ENCODE data around the gene SRCIN1.
"Not testable (repeated sequence)": the region's sequence is repeated elsewhere in the genome, so short reads cannot be mapped to it uniquely, and the experiment has no call there.

The SRCIN1 gene, protein sequence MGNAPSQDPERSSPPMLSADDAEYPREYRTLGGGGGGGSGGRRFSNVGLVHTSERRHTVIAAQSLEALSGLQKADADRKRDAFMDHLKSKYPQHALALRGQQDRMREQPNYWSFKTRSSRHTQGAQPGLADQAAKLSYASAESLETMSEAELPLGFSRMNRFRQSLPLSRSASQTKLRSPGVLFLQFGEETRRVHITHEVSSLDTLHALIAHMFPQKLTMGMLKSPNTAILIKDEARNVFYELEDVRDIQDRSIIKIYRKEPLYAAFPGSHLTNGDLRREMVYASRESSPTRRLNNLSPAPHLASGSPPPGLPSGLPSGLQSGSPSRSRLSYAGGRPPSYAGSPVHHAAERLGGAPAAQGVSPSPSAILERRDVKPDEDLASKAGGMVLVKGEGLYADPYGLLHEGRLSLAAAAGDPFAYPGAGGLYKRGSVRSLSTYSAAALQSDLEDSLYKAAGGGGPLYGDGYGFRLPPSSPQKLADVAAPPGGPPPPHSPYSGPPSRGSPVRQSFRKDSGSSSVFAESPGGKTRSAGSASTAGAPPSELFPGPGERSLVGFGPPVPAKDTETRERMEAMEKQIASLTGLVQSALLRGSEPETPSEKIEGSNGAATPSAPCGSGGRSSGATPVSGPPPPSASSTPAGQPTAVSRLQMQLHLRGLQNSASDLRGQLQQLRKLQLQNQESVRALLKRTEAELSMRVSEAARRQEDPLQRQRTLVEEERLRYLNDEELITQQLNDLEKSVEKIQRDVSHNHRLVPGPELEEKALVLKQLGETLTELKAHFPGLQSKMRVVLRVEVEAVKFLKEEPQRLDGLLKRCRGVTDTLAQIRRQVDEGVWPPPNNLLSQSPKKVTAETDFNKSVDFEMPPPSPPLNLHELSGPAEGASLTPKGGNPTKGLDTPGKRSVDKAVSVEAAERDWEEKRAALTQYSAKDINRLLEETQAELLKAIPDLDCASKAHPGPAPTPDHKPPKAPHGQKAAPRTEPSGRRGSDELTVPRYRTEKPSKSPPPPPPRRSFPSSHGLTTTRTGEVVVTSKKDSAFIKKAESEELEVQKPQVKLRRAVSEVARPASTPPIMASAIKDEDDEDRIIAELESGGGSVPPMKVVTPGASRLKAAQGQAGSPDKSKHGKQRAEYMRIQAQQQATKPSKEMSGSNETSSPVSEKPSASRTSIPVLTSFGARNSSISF

DNA sequence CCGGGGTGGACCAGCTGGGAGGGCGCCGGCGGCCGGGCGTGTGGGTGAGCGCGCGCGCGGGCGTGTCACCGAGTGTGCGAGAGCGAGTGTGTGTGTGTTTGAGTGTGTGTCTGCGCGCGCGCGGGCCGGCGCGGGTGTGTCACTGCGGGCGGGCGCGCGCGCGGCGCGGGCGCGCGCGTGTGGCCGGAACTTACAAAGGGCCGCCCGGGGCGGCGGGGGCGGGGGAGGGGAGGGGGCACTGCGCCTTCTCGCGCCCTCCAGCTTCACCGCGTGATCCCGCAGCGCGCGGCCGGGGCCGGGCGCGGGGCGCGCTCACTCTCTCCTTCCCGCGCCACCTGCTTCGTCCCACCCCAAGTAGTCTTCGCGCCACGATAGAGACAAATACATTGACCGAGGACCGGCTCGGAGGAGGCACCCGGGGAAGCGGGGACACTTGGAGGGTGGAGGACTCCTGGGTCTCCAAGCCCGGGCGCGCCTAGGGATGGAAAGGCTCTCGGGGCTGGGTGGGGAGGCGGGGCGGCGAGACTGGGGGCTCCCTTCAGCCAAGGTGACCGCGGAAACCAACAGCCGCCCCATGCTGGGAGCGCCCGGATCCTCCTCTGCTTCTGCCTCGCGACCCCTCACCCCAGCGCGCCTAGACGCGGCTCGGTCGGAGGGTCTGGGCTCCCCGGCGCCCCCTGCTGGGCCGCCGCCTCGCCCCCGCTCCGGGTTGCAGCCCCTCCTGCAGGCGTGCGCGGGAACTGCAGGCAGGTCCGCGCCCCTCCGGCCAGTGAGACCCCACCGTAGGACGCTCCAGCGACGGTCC is at the start of gene SRCIN1:
Gene SRCIN1, minus strand, starts transcription at position 112 of the 805 bp plus-strand sequence. CDS start 247 bp downstream, outside the sequence.
- DNase-seq: peak; percentile 50

DNA sequence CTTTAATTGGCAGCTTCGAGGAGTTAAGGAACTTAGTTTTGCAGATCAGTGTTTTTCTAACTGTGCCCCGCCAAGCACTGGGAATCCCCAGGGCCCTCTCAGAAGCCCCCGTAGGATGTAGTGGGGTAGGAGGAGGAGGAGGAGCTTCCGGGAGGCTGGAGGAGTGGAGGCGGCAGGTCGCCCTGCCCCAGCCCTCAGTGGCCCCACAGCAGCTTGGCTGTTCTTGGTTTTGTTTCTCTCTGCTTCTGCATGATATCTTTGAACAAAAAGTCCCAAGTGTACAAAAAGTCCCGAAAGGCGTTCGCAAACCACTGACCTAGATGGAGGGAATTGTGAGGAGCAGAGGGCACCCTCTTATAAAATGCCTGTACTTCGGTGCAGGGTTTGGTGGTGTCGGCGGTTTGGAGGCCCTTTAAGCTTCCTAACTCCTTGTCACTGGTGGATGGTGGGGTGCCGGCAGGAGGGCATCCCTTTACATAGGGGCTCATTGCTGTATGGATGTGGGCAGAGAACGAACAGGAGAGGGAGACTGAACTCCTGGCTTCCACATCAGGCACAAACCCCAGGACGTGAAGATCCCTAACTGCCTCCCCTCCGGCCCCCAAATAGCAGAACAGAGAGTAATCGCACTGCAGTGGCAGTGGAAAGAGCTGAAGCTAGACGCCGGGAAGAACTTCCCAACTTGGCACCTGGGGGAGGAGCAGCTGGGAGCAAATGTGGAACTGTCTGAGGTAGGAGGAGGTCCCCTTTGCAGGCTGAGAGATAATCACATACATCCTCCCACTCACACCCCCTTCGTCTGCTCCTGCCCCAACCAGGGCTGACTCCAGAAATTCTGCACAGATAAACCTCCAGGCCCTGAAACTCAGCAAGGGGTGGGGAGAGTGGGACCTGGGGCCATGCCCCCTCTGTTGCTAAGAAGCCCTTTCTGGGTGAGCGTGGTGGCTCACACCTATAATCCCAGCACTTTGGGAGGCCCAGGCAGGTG is 49.0 kb upstream of the SRCIN1 start:
- DNase-seq: no peak

DNA sequence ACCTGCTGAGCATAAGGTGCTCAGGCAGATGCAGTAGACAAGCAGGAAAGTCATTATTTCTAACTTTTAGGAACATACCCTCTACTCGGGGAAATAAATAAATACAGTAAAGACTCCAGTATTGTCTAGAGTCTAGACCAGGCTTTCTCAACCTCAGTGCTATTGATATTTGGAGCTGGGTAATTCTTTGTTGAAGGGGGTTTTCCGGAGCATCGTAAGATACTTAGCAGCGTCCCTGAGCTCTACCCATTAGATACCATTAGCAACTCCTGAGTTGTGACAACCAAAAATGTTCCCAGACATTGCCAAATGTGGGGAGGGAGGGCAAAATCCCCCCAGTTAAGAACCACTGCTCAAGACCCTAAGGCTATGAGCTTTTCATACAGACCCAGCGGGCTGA is 47.9 kb upstream of the SRCIN1 start:
- DNase-seq: no peak

DNA sequence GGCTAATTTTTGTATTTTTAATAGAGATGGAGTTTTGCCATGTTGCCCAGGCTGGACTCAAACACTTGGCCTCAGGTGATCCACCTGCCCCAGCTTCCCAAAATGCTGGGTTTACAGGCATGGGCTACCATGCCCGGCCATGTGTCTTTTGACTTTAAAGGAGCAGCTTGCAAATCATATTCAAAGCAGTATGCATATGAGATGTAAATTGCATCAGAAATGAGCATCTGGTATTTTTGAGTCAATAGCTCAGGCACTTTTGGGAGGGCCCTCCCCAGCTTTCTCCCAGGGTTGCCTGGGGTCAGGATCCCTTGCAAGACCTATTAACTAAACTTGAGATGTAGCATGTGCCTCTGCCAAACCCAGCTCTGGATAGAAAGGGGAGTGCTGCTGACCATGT is 47.5 kb upstream of the SRCIN1 start:
- DNase-seq: no peak

DNA sequence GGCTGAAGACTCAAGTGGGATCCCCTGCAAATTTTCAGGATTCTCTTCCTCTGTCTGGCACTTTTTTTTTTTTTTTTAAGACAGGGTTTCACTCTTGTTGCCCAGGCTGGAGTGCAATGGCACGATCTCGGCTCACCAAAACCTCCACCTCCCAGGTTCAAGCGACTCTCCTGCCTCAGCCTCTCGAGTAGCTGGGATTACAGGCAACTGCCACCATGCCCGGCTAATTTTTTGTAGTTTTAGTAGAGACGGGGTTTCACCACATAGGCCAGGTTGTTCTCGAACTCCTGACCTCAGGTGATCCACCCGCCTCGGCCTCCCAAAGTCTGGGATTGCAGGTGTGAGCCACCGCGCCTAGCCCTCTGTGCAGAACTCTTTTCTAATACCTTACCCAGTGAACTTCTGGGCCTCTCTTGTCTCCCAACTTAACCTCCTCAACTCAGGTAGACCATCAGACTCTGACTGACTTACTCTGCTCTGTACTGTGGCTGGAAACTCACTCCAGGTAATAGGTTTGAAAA is 45.0 kb upstream of the SRCIN1 start:
- not testable (repeated sequence) for DNase-seq

DNA sequence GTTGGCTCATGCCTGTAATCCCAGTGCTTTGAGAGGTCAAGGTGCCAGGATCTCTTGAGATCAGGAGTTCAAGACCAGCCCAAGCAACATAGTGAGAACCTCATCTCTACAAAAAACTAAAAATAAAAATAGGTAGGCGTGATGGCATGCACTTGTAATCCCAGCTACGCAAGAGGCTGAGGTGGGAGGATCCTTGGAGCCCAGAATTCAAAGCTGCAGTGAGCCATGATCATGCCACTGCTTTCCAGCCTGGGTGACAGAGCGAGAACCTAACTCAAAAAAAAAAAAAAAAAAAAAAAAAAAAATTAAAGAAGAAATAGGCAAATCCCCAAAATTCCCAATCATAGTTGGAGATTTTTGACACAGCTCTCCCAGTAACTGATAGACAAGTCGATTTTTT is 32.2 kb upstream of the SRCIN1 start:
- DNase-seq: no peak

DNA sequence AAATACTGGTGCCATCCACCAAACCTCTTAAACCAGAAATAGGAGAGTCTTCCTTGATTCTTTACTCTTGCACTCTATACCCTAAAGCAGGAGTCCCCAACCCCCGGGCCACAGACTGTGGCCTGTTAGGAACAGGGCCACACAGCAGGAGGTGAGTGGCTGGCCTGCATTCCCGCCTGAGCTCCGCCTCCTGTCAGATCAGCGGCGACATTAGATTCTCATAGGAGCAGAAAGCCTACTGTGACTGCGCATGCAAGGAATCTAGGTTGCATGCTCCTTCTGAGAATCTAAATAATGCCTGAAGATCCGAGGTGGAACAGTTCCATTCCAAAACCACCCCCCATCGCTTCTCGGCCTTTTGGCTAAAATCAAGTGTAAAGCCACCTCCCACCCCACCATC is 30.3 kb upstream of the SRCIN1 start:
- DNase-seq: no peak

DNA sequence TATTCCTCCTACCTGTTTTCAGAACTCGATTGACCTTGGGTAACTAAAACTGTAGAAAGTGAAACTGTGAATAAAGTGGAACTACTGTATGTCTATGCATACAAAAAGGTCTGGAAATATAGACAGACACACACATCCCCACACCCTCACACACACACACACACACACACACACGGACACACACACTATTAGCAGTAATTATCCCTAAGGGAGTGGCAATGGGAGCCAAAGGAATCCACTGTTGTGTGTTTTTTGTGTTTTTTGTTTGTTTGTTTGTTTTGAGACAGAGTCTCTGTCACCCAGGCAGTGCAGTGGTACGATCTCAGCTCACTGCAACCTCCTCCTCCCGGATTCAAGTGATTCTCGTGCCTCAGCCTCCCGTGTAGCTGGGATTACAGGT is 26.6 kb upstream of the SRCIN1 start:
- no peak for DNase-seq

DNA sequence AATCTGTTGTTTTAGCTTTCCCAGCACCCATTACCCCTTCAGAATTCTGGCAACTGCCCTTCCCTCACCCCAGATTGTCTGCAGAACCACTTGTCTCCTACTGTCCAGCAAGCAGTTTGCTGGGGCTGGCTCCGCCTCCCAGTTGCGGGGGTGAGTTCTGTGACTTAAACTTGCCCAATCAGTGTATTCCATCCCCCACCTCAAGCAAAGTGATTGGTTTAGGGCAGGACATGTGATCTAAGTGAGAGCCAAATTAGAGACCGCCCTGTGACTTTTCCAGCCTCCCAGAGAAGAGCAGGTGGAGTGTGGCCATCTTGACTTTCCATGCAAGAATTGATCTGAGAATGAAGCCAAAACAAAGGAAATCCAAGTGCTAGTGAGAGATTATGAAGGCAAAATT is 22.7 kb upstream of the SRCIN1 start:
- peak; percentile 1 for DNase-seq

DNA sequence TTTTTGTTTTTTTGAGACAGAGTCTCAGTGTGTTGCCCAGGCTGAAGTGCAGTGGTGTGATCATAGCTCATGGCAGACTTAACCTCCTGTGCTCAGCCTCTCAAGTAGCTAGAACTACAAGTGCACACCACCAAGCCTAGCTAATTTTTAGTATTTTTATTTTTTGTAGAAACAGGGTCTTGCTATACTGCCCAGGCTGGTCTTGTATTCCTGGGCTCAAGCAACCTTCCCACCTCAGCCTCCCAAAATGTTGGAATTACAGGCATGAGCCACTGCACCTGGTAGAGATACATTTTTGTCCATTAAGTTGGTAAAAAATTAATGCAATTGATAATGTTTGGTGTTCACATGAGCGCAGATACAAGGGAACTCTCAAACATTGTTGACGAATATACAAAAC is 22.2 kb upstream of the SRCIN1 start:
- DNase-seq: no peak

DNA sequence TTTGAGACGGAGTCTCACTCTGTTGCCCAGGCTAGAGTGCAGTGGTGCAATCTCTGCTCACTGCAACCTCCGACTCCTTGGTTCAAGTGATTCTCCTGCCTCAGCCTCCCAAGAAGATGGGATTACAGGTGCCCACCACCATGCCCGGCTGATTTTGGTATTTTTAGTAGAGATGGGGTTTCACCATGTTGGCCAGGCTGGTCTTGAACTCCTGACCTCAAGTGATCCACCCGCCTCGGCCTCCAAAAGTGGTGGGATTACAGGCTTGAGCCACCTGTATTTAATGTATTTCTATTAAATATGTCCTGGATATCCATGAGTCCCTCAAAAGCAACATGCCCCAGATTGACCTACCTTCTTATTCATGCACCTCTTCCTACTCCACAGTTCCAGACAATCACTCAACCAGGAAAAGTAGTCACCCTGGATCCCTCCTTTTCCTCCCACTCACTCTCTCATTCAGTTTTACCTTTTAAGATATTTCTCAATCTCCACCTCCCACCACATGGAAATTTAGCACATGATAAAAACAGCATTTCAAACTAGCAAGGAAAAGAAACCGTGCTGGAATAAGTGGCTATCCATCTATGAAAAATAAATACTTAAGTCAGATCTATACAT is 21.0 kb upstream of the SRCIN1 start:
- not testable (repeated sequence) for DNase-seq

DNA sequence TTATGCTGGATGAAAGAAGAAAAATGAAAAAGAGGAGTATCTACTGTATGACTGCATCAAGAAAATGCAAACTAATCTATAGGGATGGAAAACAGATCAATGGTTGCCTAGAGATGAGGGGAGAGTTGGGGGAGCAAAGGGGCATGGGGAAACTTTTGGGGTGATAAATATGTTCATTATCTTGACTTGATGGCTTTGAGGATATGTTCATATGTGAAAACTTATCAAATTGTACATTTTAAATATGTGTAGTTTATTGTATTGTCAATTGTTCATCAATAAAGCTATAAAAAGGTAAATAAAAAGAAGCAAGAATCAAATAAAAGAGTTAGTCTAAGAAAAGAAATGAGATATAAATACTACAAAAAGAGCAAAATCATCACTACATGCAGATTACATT is 19.7 kb upstream of the SRCIN1 start:
- DNase-seq: no peak

DNA sequence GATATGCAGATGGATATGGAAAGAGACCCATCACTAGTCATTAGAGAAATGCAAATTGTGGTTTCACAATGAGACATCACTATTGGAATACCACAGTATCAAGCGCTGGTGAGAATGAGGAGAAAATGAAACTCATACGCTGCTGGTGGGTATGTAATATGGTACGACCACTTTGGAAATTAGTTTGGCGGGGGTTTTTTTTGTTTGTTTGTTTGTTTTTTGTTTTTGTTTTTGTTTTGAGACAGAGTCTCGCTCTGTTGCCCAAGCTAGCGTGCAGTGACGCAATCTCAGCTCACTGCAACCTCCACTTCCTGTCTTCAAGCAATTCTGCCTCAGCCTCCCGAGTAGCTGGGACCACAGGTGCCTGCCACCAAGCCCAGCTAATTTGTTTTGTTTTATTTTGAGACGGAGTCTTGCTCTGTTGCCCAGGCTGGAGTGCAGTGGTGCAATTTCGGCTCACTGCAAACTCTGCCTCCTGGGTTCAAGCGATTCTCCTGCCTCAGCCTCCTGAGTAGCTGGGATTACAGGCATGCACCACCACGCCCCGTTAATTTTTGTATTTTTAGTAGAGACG is 19.1 kb upstream of the SRCIN1 start:
- DNase-seq: not testable (repeated sequence)

DNA sequence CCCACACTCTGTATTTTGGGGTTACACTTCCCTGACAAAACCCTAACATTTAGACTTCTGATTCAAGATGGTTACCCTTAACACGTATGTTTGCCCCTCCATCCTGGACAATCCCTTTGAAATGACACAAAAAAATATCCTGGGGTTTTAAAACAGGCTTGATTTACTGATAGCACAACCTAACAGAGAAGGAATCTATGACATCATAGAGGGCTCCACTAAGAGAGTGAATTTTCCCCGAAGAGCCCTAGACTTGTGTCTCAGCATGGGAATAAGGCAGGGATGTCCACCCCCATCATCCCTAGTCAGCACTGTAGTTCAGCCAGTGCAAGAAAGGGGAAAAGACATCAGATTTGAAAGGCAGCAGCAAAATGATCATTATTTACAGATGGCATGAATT is 15.8 kb upstream of the SRCIN1 start:
- DNase-seq: no peak

DNA sequence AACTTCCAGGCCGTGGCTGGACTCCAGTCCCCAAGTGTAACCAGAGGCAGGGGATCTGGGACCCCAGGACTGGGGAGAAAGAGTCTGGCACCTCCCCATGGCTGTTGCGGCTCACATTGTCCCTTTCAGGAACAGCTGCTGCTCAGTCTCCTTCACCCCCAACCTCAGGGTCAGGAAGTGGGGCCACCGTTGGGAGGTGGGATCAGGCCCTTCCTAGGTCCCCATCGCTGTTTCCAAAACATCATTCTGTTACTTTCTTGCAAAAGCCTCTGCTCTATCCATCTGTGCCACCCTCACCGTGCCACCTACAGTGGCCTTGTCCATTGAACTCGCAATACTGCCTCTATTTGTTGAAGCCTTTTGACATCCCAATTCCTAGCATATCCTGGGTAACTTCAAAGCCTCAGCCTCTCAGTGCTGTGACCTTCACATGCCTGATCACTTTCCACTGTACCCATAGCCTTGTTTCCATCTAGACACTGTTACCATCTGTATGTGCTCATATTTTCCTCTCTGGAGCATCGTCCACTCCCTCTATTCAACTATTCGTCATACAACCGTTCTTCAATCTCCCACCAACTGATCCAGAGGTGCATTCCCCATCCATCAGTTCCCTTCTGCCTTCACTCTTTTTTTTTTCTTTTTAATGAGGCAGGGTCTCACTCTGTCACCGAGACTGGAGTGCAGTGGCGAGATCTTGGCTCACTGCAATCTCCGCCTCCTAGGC is 15.0 kb upstream of the SRCIN1 start:
- no peak for DNase-seq

DNA sequence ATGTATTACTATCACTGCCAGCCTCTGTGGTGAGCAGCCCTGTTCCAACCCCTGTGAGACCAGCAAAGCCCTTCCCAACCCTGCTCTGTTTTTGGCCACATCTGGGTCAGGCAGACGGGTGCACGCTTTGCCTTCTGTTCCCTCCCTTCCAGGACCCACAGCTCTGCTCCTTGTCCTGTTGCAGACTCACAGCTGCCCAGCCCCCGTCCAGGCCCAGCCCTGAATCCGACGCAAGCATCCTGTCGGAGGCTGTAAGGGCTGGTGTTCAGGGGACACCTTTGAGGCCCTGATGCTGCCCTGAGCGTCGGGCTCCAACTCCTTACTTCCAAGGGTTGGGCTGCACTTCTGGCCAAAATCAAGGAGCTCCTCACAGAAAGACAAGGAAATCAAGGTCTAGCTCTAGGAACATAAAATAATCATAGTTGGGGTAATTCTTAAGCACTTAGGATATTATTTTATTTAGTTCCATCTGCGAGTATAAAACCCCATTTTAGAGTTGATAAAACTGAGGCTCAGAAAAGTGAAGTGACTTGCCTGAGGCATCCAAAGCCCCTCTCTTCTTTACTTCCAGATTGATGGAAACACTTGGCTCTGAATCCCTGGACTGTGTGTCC is 14.3 kb upstream of the SRCIN1 start:
- no peak for DNase-seq

DNA sequence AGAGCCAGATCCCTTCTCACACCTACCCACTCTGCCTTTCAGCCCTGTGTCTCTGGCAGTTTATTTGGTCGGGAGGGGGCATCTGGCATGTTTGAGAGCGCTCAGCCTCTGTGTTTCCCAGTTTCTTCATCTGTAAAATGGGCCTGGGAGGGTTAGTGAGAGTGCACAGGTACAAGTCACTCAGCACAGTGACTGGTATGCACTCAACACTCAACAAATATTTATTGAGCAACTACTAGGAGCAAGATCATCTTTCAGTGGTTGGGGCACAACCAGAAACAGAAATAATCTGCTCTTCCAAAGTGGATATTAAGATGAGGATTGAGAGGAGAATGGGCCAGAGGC is 13.7 kb upstream of the SRCIN1 start:
- no peak for DNase-seq

DNA sequence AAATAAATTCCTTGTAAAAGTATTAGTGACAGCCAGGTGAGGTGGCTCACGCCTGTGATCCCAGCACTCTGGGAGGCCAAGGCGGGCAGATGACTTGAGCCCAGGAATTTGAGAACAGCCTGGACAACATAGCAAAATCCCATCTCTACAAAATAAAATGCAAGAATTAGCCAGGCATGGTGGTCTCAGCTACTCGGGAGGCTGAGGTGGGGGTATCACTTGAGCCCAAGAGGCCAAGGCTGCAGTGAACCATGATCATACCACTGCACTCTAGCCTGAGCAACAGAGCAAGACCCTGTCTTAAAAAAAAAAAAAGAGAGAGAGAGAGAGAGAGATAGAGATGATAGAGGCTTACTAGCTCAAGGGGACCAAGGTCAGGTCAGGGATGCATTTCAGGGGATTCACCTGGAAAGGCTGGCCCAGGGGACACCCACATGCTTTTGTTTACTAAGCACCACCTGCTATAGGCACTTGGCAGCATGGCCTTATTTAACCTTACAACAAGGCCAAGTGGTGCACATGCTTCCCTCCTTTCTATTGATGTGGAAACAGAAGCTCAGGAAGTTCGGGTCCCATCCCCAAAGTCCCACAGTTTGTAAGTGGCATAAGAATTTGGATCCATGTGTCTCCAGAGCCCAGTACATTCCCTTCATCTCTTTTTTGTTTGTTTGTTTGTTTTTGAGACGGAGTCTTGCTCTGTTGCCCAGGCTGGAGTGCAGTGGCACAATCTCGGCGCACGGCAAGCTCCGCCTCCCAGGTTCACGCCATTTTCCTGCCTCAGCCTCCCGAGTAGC is 12.4 kb upstream of the SRCIN1 start:
- DNase-seq: no peak

Measured in NCI-H1105 treated with DMSO at 0.1 percent for 48 hours (cell line).